ENCODE results near the gene KIFAP3. TPM values are rescaled to one million over a fixed set of nuclear protein-coding genes. Genes with fewer than 3 reads are reported as not detected.
"Not testable (repeated sequence)": the region's sequence is repeated elsewhere in the genome, so short reads cannot be mapped to it uniquely, and the experiment has no call there.

KIFAP3 gene
- total RNA-seq, 2 experiments from 2014 or later, result 8.7 to 8.8 TPM

DNA sequence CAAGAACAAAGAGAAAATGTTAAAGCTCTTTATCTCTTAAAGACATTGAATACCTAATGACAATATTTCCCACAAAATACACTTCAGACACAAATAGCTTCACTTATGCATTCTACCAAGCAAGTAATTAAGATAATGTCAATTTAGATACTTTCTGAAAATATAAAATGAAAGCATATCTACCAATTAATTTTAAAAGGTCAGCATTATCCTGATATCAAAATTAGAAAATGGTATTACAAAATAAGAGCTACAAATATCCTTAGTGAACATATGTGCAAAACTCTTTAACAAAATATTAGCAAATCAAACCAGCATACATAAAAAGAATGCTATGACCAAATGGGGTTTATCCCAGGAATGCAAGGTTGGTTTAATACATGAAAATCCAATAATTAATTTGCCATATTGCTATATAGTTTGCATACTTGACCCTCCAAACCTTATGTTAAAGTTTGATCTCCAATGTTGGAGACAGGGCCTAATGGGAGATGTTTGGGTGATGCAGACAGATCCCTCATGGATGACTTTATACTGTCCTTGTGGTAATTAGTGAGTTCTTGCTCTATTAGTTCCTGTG lies 4.2 kb upstream of the KIFAP3 start:
- Mint-ChIP-seq H3K36me3 (ENCODE audit: low read depth) (peaks cover 2% of the 10 kb centered on the region), H3K27me3 (ENCODE audit: low read depth) (no peaks in the 10 kb centered on the region), H3K4me3 (no peak overlapping the region), H3K9me3 (peaks cover 8% of the 10 kb centered on the region), H3K4me1 (ENCODE audit: low read depth) (peaks cover 18% of the 10 kb centered on the region), H3K27ac (no peak overlapping the region)
- CTCF ChIA-PET, result interaction anchor here (1.7 kb wide), 1 partner anchor 149 kb away, joined by 4 read pairs; no protein-coding TSS in a partner anchor
- intact Hi-C loops (cut with micrococcal nuclease), result loop anchor here (10.0 kb wide), 2 partner anchors 374 to 586 kb away; partner anchors contain the start of gene PRRX1
- no peak for DNase-seq

DNA sequence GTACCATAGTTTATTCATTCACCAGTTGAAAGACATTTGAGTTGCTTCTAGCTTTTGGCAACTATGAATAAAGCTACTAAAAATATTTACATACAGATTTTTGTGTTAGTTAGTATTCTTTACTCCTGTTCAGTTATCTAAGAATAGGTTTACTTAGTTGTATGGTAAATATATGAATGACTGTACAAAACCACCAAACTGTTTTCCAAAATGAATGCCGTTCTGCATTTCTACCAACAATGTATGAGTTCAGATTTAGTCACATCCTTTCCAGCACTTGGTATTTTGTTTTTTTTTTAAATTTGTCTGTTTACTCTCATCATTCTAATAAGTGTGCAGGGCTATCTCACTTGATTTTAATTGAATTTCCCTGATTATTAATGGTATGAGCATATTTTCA lies 3.4 kb upstream of the KIFAP3 start:
- Mint-ChIP-seq H3K4me3 (no peak overlapping the region), H3K27me3 (ENCODE audit: low read depth) (no peaks in the 10 kb centered on the region), H3K36me3 (ENCODE audit: low read depth) (peaks cover 2% of the 10 kb centered on the region), H3K27ac (no peak overlapping the region), H3K9me3 (peaks cover 8% of the 10 kb centered on the region), H3K4me1 (ENCODE audit: low read depth) (peaks cover 23% of the 10 kb centered on the region)
- CTCF ChIA-PET, result interaction anchor here (1.7 kb wide), 1 partner anchor 148 kb away, joined by 4 read pairs; no protein-coding TSS in a partner anchor
- intact Hi-C loops (cut with micrococcal nuclease), result loop anchor here (2.0 to 10.0 kb wide), 3 partner anchors 15 to 587 kb away; partner anchors contain the start of gene PRRX1
- DNase-seq, result no peak

DNA sequence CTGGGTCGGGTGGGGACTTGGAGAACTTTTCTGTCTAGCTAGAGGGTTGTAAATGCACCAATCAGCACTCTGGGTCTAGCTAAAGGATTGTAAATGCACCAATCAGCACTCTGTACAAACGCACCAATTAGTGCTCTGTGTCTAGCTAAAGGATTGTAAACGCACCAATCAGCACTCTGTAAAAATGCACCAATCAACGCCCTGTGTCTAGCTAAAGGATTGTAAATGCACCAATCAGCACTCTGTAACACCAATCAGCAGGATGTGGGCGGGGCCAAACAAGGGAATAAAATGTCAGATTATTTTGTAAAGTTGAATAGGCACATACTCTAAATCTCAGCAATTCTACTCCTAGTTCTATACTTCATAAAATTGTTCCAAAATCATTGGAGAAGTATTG lies 2.5 kb upstream of the KIFAP3 start:
- CTCF ChIA-PET, result interaction anchor here (0.6 to 1.7 kb wide), 3 partner anchors 21 to 491 kb away, joined by 3 to 4 read pairs (median 3); no protein-coding TSS in a partner anchor
- intact Hi-C loops (cut with micrococcal nuclease), result loop anchor here (2.0 to 10.0 kb wide), 3 partner anchors 14 to 588 kb away; partner anchors contain the start of gene PRRX1
- peaks cover 29% of the 10 kb centered on the region for H3K4me1 Mint-ChIP-seq (ENCODE audit: low read depth)
- not testable (repeated sequence) for H3K4me3 Mint-ChIP-seq; H3K9me3 Mint-ChIP-seq; H3K36me3 Mint-ChIP-seq (ENCODE audit: low read depth); H3K27ac Mint-ChIP-seq; H3K27me3 Mint-ChIP-seq (ENCODE audit: low read depth)
- peak; percentile 16 for DNase-seq

DNA sequence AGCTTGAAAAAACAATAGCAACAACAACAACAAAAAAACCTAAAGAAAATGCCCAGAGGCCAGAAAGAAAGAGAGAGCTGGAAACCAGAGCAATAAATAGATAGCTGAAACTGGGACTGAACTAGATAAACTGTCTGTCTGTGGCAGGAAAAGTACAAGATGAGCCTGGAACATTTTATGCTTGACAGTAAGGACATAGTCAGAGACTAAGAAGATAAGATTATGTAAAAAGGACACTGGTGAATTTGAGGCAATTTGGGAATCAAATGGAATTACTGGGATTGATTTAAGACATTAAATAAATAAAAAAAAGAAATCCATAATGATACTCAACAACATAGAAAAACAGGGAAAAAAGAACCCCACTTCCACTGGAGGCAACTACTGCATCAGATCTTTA lies 1.7 kb upstream of the KIFAP3 start:
- intact Hi-C loops (cut with micrococcal nuclease), result loop anchor here (2.0 to 10.0 kb wide), 3 partner anchors 13 to 589 kb away; partner anchors contain the start of gene PRRX1
- CTCF ChIA-PET, result interaction anchor here (0.7 to 1.1 kb wide), 3 partner anchors 20 to 854 kb away, joined by 3 to 4 read pairs (median 3); no protein-coding TSS in a partner anchor
- no peak overlapping the region for H3K4me3 Mint-ChIP-seq

DNA sequence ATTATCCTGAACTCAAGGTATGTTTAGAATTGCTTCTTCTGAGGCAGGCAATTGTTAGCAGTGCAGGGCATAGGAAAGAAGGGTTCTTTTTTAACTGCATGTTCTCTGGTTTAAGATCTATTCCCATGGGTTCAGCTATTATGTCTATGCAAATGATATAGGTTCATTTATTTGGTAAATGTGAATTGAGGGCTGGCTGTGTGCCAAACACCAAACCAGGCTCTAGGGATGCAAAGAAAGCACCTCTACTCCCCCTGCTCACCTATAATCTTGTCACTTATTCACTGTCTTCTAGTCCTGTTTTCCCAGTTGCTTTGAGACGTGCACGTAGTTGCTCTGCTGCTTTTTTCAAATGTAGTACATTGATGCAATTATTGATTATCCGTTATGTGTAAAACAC lies 691 bp upstream of the KIFAP3 start:
- Mint-ChIP-seq H3K27ac (peak overlapping the region; percentile 74), H3K4me1 (ENCODE audit: low read depth) (peaks cover 41% of the 10 kb centered on the region), H3K36me3 (ENCODE audit: low read depth) (peaks cover 2% of the 10 kb centered on the region), H3K27me3 (ENCODE audit: low read depth) (no peaks in the 10 kb centered on the region), H3K4me3 (peak overlapping the region; percentile 92), H3K9me3 (peaks cover 8% of the 10 kb centered on the region)
- intact Hi-C loops (cut with micrococcal nuclease), result loop anchor here (2.0 to 10.0 kb wide), 3 partner anchors 64 to 590 kb away; partner anchors contain the start of gene PRRX1
- DNase-seq, result peak; percentile 14
- CTCF ChIA-PET, result interaction anchor here (0.6 to 1.7 kb wide), 3 partner anchors 11 to 727 kb away, joined by 4 to 8 read pairs (median 4); no protein-coding TSS in a partner anchor

More for the DNA sequence above, 1.7 kb upstream of the KIFAP3 start:
- H3K27me3 Mint-ChIP-seq (ENCODE audit: low read depth), result no peaks in the 10 kb centered on the region
- H3K9me3 Mint-ChIP-seq, result peaks cover 8% of the 10 kb centered on the region
- no peak overlapping the region for H3K27ac Mint-ChIP-seq
- peaks cover 34% of the 10 kb centered on the region for H3K4me1 Mint-ChIP-seq (ENCODE audit: low read depth)
- peaks cover 2% of the 10 kb centered on the region for H3K36me3 Mint-ChIP-seq (ENCODE audit: low read depth)
- DNase-seq, result no peak

DNA sequence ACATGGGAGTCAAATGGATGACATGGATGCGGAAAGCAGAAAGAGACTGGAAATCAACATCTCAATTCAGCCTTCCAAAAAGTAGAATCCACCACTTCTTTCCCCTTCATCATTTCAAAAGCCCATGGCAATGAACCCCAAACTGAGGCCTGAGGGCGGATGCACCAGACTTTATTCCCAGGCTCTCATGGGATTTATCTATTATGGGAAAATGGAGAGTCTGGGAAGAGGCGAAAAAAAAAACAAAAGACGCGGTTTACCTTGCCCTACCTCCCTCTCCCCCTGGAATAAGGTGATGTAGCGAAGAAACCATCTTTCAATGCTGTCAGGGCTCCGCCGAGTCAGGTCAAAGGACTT lies 624 bp downstream of the KIFAP3 start:
- H3K27ac Mint-ChIP-seq, result peak overlapping the region; percentile 74
- CTCF ChIA-PET, result interaction anchor here (1.0 to 1.7 kb wide), 3 partner anchors 10 to 145 kb away, joined by 4 read pairs; no protein-coding TSS in a partner anchor
- intact Hi-C loops (cut with micrococcal nuclease), result loop anchor here (1.0 to 10.0 kb wide), 11 partner anchors 63 to 1413 kb away; partner anchors contain the start of genes BLZF1, FMO4, GORAB and PRRC2C
- no peak for DNase-seq
- peak overlapping the region; percentile 92 for H3K4me3 Mint-ChIP-seq
- no peaks in the 10 kb centered on the region for H3K27me3 Mint-ChIP-seq (ENCODE audit: low read depth)
- no peaks in the 10 kb centered on the region for H3K36me3 Mint-ChIP-seq (ENCODE audit: low read depth)
- H3K9me3 Mint-ChIP-seq, result peaks cover 5% of the 10 kb centered on the region
- peaks cover 54% of the 10 kb centered on the region for H3K4me1 Mint-ChIP-seq (ENCODE audit: low read depth)

DNA sequence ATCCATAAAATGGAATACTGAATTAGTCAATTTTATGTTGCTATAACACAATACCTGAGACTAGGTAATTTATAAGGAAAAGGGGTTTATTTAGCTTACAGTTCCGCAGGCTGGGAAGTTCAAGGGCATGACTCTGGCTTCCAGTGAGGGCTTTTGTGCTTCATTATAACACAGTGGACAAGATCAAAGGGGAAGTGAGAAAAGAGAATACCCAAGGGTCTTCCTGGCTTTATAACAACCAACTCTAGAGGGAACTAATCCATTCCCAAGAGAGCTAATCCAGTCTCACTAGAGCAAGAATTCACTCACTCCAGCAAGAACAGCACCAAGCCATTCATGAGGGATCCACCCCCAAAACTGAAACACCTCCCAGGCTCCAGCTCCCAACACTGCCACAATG lies 3.1 kb downstream of the KIFAP3 start:
- no peaks in the 10 kb centered on the region for H3K36me3 Mint-ChIP-seq (ENCODE audit: low read depth)
- H3K9me3 Mint-ChIP-seq, result no peaks in the 10 kb centered on the region
- no peaks in the 10 kb centered on the region for H3K27me3 Mint-ChIP-seq (ENCODE audit: low read depth)
- no peak overlapping the region for H3K27ac Mint-ChIP-seq
- CTCF ChIA-PET, result no interaction called here
- intact Hi-C loops (cut with micrococcal nuclease), result loop anchor here (5.0 to 10.0 kb wide), 4 partner anchors 367 to 1416 kb away; partner anchors contain the start of genes PRRC2C, PRRX1 and SLC19A2
- peaks cover 74% of the 10 kb centered on the region for H3K4me1 Mint-ChIP-seq (ENCODE audit: low read depth)
- DNase-seq, result no peak
- no peak overlapping the region for H3K4me3 Mint-ChIP-seq

DNA sequence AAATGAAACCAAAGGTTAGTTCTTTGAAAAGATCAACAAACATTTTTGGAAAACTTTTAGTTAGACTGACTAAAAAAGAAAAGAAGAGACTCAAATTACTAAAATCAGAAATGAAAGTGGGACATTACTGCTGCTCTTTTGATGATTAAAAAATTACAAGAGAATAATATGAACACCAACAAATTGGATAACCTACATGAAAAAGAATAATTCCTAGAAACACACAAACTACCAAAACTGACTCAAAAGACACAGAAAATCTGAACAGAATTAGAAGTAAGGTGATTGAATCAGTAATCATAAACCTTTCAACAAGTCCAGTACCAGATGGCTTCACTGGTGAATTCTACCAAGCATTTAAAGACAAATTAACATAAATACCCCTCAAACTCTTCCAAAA lies 5.6 kb downstream of the KIFAP3 start:
- intact Hi-C loops (cut with micrococcal nuclease), result loop anchor here (1.0 to 2.0 kb wide), 2 partner anchors 178 to 474 kb away; no protein-coding TSS in a partner anchor
- CTCF ChIA-PET, result no interaction called here

DNA sequence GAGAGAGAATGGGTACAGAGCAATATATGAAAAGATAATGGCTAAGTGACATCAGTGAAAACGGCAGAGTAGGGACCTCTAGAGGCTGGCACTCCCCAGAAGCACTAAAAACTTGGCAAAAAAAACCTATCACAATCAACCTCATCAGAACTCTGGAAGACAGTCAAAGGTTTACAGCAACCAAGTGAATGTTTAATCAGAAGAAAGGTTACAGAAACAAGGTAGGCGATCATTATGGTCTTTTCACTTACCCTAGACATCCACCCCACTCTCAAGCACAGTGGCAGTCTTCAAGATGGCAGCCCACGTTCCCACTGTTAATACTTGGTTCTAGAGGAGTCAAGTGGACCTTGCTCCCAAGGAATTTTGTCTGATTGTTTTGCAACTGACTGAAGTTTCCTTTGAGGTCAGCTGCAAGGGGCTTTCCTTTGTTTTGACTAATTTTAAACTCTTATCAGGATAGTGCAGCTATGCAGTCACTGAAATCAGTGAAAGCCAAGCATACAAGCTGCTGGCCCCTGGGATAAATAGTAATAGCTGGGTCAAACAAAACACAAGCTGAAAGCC lies 7.2 kb downstream of the KIFAP3 start:
- Mint-ChIP-seq H3K27ac (no peak overlapping the region), H3K4me1 (ENCODE audit: low read depth) (peaks cover 53% of the 10 kb centered on the region), H3K4me3 (no peak overlapping the region), H3K36me3 (ENCODE audit: low read depth) (peaks cover 4% of the 10 kb centered on the region), H3K27me3 (ENCODE audit: low read depth) (no peaks in the 10 kb centered on the region), H3K9me3 (peaks cover 8% of the 10 kb centered on the region)
- CTCF ChIA-PET, result no interaction called here
- intact Hi-C loops (cut with micrococcal nuclease), result no loop called here
- no peak for DNase-seq

More for the DNA sequence above, 5.6 kb downstream of the KIFAP3 start:
- H3K4me3 Mint-ChIP-seq, result peak overlapping the region; percentile 13
- no peak for DNase-seq
- peak overlapping the region; percentile 65 for H3K27ac Mint-ChIP-seq
- H3K36me3 Mint-ChIP-seq (ENCODE audit: low read depth), result no peaks in the 10 kb centered on the region
- peaks cover 59% of the 10 kb centered on the region for H3K4me1 Mint-ChIP-seq (ENCODE audit: low read depth)
- no peaks in the 10 kb centered on the region for H3K27me3 Mint-ChIP-seq (ENCODE audit: low read depth)
- H3K9me3 Mint-ChIP-seq, result peaks cover 2% of the 10 kb centered on the region

DNA sequence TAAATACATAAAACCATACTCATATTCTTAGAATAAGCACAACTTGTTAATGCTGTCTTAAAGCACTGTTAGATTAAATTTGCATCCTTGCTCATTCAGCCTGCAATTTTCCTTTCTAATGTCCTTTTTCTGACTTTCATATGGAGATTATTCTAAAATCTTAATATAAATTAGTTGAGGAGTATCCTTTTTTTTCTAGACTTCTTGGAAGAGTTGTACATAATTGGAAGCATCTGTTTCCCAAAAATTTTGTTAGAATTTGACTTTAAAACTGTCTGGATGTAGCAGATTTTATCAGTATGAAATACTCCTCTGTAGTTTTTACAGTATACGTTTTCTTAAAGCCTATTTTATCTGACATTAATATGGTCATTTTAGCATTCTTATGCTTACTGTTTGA lies 9.7 kb downstream of the KIFAP3 start:
- CTCF ChIA-PET, result interaction anchor here (0.6 kb wide), 1 partner anchor 183 kb away, joined by 4 read pairs; no protein-coding TSS in a partner anchor
- peaks cover 40% of the 10 kb centered on the region for H3K4me1 Mint-ChIP-seq (ENCODE audit: low read depth)
- no peaks in the 10 kb centered on the region for H3K27me3 Mint-ChIP-seq (ENCODE audit: low read depth)
- DNase-seq, result no peak
- intact Hi-C loops (cut with micrococcal nuclease), result no loop called here
- H3K4me3 Mint-ChIP-seq, result no peak overlapping the region
- H3K27ac Mint-ChIP-seq, result no peak overlapping the region
- peaks cover 12% of the 10 kb centered on the region for H3K36me3 Mint-ChIP-seq (ENCODE audit: low read depth)
- peaks cover 10% of the 10 kb centered on the region for H3K9me3 Mint-ChIP-seq

DNA sequence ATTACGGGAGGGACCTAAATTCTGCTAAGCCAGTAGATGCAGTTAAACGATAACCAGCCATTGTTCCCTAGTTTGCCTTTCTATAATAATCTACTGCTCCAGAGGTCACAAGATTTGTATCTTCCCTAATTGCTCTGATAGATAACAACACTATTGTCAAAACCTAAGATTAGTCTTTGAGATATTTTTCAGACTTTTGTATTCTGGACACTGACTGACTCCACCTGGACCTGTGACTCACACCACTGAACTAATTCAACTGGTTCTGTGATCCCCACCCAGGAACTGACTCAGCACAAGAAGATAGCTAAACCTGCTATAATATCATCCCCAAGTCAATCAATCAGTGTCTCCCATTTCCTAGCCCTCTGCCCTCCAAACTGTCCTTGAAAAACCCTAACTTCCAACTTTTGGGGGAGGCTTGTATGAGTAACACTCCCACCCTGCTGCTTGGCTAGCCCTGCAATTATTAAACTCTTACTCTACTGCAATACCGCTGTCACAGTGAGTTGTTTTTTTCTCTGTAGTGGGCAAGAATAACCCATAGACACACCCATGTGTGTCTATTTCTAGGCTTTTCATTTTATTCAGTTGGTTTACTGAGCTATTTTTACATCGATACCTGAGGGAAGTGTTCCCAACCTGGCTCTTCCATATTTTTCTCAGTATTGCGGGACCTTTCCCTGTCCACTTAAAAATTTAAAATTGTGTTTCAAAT lies 11.2 kb downstream of the KIFAP3 start:
- intact Hi-C loops (cut with micrococcal nuclease), result loop anchor here (2.0 kb wide), 1 partner anchor 14 kb away; no protein-coding TSS in a partner anchor
- Mint-ChIP-seq H3K4me1 (ENCODE audit: low read depth) (peaks cover 29% of the 10 kb centered on the region), H3K36me3 (ENCODE audit: low read depth) (peaks cover 12% of the 10 kb centered on the region), H3K27me3 (ENCODE audit: low read depth) (no peaks in the 10 kb centered on the region), H3K9me3 (peaks cover 10% of the 10 kb centered on the region), H3K27ac (no peak overlapping the region), H3K4me3 (no peak overlapping the region)
- CTCF ChIA-PET, result interaction anchor here (1.3 kb wide), 1 partner anchor 11 kb away, joined by 4 read pairs; the partner anchor contains the start of gene KIFAP3
- DNase-seq, result no peak

DNA sequence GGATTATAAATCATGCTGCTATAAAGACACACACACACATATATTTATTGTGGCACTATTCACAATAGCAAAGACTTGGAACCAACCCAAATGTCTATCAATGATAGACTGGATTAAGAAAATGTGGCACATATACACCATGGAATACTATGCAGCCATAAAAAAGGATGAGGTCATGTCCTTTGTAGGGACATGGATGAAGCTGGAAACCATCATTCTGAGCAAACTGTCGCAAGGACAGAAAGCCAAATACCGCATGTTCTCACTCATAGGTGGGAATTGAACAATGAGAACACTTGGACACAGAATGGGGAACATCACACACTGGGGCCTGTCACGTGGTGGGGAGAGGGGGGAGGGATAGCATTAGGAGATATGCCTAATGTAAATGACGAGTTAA lies 12.8 kb downstream of the KIFAP3 start:
- H3K9me3 Mint-ChIP-seq; H3K27ac Mint-ChIP-seq; H3K27me3 Mint-ChIP-seq (ENCODE audit: low read depth); DNase-seq; H3K4me3 Mint-ChIP-seq; CTCF ChIA-PET: not testable (repeated sequence)
- intact Hi-C loops (cut with micrococcal nuclease), result loop anchor here (2.0 kb wide), 1 partner anchor 15 kb away; no protein-coding TSS in a partner anchor
- Mint-ChIP-seq H3K4me1 (ENCODE audit: low read depth) (peaks cover 16% of the 10 kb centered on the region), H3K36me3 (ENCODE audit: low read depth) (peaks cover 12% of the 10 kb centered on the region)

Measured in activated naive CD4-positive, alpha-beta T cell treated with anti-CD3 and anti-CD28 coated beads for 36 hours (primary cell).